ENCODE data around the gene NINJ1. TPM values are rescaled to one million over a fixed set of nuclear protein-coding genes. Genes with fewer than 3 reads are reported as not detected.
A peak's percentile ranks its signal among the peaks of the same experiment; 100 is the strongest.

The NINJ1 gene
- total RNA-seq, 1 donor from 2014 or later = 21.6 TPM

DNA sequence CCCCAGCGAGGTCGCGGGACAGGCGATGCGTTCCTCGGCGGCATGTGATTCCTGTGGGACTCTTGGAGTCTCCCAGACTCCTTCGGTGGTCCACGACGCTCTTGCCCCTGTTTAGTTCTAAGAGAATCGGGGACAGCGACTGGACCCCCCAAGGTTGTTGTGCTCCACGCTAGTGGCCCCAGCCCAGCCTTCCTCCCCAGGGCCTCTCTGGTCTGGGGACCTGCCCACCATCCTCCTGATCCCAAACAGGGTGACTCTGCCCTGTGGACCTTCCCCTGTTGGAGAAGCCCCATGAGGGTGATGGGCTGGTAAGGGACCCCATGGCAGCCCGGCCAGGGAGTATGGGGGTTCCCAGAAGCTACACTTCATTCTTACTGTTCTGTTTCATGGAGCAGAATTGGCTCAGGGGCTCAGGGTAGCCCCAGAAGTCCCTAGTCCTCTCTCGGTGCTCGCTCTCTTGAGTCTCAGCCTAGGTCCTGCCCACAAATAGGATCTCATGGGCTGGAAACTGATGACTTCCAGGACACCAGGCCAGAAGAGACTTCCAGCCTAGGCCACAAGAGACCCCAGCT, 37.2 kb downstream of the NINJ1 start:
- TF ChIP-seq, protein P1, sequence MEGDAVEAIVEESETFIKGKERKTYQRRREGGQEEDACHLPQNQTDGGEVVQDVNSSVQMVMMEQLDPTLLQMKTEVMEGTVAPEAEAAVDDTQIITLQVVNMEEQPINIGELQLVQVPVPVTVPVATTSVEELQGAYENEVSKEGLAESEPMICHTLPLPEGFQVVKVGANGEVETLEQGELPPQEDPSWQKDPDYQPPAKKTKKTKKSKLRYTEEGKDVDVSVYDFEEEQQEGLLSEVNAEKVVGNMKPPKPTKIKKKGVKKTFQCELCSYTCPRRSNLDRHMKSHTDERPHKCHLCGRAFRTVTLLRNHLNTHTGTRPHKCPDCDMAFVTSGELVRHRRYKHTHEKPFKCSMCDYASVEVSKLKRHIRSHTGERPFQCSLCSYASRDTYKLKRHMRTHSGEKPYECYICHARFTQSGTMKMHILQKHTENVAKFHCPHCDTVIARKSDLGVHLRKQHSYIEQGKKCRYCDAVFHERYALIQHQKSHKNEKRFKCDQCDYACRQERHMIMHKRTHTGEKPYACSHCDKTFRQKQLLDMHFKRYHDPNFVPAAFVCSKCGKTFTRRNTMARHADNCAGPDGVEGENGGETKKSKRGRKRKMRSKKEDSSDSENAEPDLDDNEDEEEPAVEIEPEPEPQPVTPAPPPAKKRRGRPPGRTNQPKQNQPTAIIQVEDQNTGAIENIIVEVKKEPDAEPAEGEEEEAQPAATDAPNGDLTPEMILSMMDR (conservative IDR thresholded peaks at IDR 0.05) = no peak
- peaks cover 5% of the 10 kb centered on the region for H3K9me3 Mint-ChIP-seq
- peak overlapping the region; percentile 85 for H3K4me3 Mint-ChIP-seq
- peaks cover 5% of the 10 kb centered on the region for H3K36me3 Mint-ChIP-seq
- DNase-seq (ENCODE audit: extremely low spot score, unreplicated experiment) = no peak
- H3K27me3 Mint-ChIP-seq = no peaks in the 10 kb centered on the region
- peak overlapping the region; percentile 84 for H3K27ac Mint-ChIP-seq
- H3K4me1 Mint-ChIP-seq (ENCODE audit: unreplicated experiment) = peaks cover 29% of the 10 kb centered on the region

DNA sequence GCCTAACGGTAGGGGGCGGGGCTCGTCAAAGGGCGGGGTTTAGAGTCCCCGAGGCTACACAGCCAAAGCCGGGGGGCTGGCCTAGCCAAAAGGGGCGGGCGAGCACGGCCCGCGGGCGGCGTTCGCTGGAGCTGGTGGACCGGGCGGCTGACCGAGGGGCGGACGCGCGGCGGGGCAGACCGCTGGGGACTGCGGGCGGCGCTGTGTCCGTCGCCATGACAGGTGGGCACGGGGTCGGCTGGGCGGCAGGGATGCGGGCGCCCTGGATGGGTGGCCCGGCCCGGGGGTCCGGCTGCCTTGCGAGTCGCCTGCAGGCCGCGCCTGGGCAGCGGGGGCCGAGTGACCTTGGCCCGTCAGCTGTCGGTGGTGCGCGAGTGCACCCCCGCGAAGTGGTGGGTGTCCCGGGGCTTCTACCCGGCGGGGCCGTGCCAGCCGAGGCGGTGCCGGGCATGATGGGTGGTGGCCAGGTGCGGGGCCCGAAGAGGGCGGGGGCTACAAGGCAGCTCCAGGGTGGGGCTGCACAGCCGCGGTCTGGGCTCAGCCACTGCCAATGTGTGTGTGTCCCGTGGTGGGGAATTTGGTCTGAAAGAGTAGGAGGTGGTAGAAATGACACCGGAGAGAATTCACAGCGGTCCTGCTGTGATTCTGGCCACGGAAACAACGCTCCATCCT, 37.8 kb downstream of the NINJ1 start, which contains the start of gene CARD19:
TSS of gene CARD19 (plus strand) at position 87 of the 672 bp plus-strand sequence. CDS start at position 216, 129 bp downstream.
- Mint-ChIP-seq H3K36me3 (peaks cover 5% of the 10 kb centered on the region), H3K9me3 (peaks cover 7% of the 10 kb centered on the region), H3K4me3 (peak within 1 kb of the TSS; percentile 85), H3K27me3 (no peaks in the 10 kb centered on the region), H3K27ac (peak within 1 kb of the TSS; percentile 88), H3K4me1 (ENCODE audit: unreplicated experiment) (peaks cover 33% of the 10 kb centered on the region)
- DNase-seq (ENCODE audit: extremely low spot score, unreplicated experiment) = no peak
- TF ChIP-seq, protein P1 (conservative IDR thresholded peaks at IDR 0.05) = peak; percentile 23

DNA sequence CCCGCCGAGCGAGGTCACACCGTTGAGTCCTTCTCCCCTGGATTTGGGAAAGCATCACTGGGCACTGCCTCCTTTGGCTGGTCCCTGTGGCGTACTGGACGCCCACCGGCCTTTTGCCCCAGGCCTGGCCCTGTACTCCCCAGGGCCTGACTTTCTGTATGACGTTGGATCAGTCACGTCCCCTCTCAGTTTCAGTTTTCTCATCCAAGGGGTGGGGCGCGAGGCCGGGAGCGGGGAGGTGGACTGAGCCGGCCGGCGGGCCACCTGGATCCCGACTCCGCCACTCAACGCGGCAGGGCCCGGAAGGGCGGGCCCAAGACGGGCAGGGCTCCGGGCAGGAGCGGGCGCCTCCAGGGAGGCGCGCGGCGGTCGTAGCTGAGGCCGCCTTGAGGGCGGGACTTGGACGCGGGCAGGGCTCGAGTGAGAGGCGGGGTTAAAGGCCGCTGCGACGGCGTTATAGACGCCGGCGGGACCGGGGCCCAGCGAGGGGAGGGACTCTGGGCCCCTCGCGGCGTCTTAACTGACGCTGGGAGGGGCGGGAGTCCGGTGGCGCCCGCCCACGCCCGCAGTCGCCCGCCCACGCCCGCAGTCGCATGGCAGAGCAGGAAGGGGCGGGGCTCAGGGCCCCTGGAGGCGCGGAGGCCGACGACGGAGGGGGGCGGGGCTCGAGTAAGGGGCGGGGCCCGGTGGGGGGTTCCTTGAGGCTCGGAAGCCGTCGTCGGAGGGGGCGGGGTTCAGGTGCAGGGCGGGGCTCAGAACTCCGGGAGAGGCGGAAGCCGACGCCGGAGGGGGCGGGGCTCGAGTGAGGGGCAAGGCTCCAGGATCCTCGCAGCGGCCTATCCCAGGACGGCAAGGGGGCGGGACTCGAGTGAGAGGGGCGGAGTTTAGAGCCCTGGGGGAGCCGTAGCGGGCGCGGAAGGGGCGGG, 38.6 kb downstream of the NINJ1 start:
- Mint-ChIP-seq H3K9me3 (peaks cover 7% of the 10 kb centered on the region), H3K4me1 (ENCODE audit: unreplicated experiment) (peaks cover 38% of the 10 kb centered on the region), H3K27ac (peak overlapping the region; percentile 88), H3K27me3 (no peaks in the 10 kb centered on the region), H3K4me3 (peak overlapping the region; percentile 85), H3K36me3 (peaks cover 2% of the 10 kb centered on the region)
- DNase-seq (ENCODE audit: extremely low spot score, unreplicated experiment) = peak; percentile 100
- TF ChIP-seq, protein P1 (conservative IDR thresholded peaks at IDR 0.05) = no peak

DNA sequence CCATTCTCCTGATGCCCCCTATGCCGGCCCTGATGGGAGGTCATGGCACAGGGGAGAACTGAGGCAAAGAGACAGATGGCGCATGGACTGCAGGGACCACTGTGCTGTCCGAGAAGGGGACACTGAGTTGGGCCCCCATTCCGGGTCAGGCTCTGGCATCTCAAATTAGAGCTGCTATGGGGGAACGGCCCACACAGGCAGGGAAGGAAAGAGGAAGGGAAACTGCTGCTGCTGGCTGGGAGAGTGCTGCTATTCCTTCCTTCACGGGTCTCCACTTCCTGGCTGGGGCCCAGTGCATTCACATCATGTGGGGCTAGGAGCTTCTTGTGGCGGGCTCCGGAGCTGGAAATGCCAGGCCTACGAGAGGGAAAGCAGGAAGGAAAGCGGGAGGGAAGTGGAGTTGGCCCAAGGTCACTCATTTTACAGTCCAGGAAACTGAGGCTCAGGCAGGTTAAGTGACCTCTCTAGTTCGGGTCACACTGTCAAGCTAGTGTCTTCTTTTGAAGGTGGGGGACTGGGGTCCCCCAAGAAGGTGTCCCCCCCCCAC, 39.3 kb downstream of the NINJ1 start:
- H3K27ac Mint-ChIP-seq = peak overlapping the region; percentile 88
- DNase-seq (ENCODE audit: extremely low spot score, unreplicated experiment) = no peak
- no peaks in the 10 kb centered on the region for H3K36me3 Mint-ChIP-seq
- H3K27me3 Mint-ChIP-seq = no peaks in the 10 kb centered on the region
- peaks cover 42% of the 10 kb centered on the region for H3K4me1 Mint-ChIP-seq (ENCODE audit: unreplicated experiment)
- TF ChIP-seq, protein P1 (conservative IDR thresholded peaks at IDR 0.05) = no peak
- H3K9me3 Mint-ChIP-seq = peaks cover 5% of the 10 kb centered on the region
- H3K4me3 Mint-ChIP-seq = peak overlapping the region; percentile 85

DNA sequence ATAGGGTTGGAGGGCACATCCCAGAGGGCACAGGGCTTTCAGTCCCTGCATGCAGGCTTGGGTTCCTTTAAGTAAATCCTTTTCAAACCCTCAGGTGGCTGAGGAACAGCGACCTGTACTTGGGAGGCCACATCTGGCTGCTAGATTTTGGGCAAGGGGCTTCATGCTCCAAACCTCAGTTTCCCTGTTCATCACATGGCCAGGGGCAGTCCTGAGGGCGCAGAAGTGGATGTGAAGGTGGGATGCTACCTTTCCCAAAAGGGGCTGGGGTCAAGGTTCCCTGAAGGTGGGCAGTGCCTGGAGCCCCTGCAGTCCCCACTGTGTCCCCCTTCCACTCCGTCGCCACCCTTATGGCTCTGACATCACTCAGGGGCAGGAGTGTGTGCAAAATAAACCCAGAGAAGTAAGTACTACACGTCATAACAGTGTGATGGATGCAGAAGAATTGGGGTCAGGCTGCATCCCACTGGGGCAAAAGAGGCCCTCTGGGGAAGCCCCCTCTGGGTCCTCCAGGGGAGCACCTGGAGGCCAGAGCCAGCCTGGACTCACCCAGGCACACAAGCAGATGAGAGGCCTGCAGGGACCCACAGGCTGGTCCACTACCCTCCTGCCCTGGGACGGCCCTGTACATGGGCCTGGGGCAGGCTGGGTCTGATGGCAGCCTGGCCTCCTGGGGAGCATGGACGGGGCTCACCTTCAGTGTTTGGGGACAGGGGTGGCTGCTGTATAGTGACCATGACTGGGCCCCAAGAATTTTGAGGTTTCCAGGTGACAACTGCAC, 40.0 kb downstream of the NINJ1 start:
- Mint-ChIP-seq H3K9me3 (peaks cover 5% of the 10 kb centered on the region), H3K27me3 (no peaks in the 10 kb centered on the region), H3K4me1 (ENCODE audit: unreplicated experiment) (peaks cover 42% of the 10 kb centered on the region), H3K4me3 (peak overlapping the region; percentile 85), H3K27ac (peak overlapping the region; percentile 88), H3K36me3 (no peaks in the 10 kb centered on the region)
- no peak for DNase-seq (ENCODE audit: extremely low spot score, unreplicated experiment)
- TF ChIP-seq, protein P1 (conservative IDR thresholded peaks at IDR 0.05) = no peak

Data from type B pancreatic cell (in vitro differentiated cells).